Measurements from ENCODE around the gene LRRC74B.

Gene LRRC74B

GRCh38 chr22:21018314-21018713 is 27.4 kb upstream of the LRRC74B start:
- TF ChIP-seq EZH2phosphoT487 (conservative IDR thresholded peaks at IDR 0.05; ENCODE audit: low read length): no peak
- no peak for TF ChIP-seq CTCF (IDR thresholded peaks at IDR 0.05; ENCODE audit: insufficient read depth, low read length, poor library complexity, severe bottlenecking)
- no peaks in the 10 kb centered on the region for H3K79me2 ChIP-seq (ENCODE audit: insufficient read depth, low read length)
- no peak overlapping the region for H2AFZ ChIP-seq (ENCODE audit: low read depth, low read length, severe bottlenecking)
- H3F3A ChIP-seq (ENCODE audit: insufficient read depth): no peaks in the 10 kb centered on the region
- no peaks in the 10 kb centered on the region for H3K9me3 ChIP-seq (ENCODE audit: insufficient read depth, low read length)
- H4K20me1 ChIP-seq (ENCODE audit: low read depth, low read length): no peaks in the 10 kb centered on the region
- no peak overlapping the region for H3K27ac ChIP-seq (ENCODE audit: low read depth, low read length)
- no peaks in the 10 kb centered on the region for H3K9me2 ChIP-seq (replicated peaks; ENCODE audit: insufficient read depth, low read length)
- H3K9ac ChIP-seq (ENCODE audit: low read length): no peak overlapping the region
- no peaks in the 10 kb centered on the region for H3K36me3 ChIP-seq (ENCODE audit: low read length)
- H3K4me3 ChIP-seq (ENCODE audit: insufficient read depth, low read length, poor library complexity, severe bottlenecking): no peak overlapping the region
- no peaks in the 10 kb centered on the region for H3K27me3 ChIP-seq (ENCODE audit: low read length)
- no peak overlapping the region for H3K4me2 ChIP-seq (ENCODE audit: low read depth, low read length, poor library complexity, severe bottlenecking)

GRCh38 chr22:21020802-21021429 is 24.8 kb upstream of the LRRC74B start:
- no peaks in the 10 kb centered on the region for H4K20me1 ChIP-seq (ENCODE audit: low read depth, low read length)
- no peak overlapping the region for H3K27ac ChIP-seq (ENCODE audit: low read depth, low read length)
- TF ChIP-seq CTCF (IDR thresholded peaks at IDR 0.05; ENCODE audit: insufficient read depth, low read length, poor library complexity, severe bottlenecking) (no peak), EZH2phosphoT487 (conservative IDR thresholded peaks at IDR 0.05; ENCODE audit: low read length) (no peak)
- H3K4me3 ChIP-seq (ENCODE audit: insufficient read depth, low read length, poor library complexity, severe bottlenecking): no peak overlapping the region
- H3F3A ChIP-seq (ENCODE audit: insufficient read depth): no peaks in the 10 kb centered on the region
- no peaks in the 10 kb centered on the region for H3K79me2 ChIP-seq (ENCODE audit: insufficient read depth, low read length)
- H2AFZ ChIP-seq (ENCODE audit: low read depth, low read length, severe bottlenecking): no peak overlapping the region
- H3K9ac ChIP-seq (ENCODE audit: low read length): no peak overlapping the region
- H3K9me2 ChIP-seq (replicated peaks; ENCODE audit: insufficient read depth, low read length): no peaks in the 10 kb centered on the region
- H3K36me3 ChIP-seq (ENCODE audit: low read length): no peaks in the 10 kb centered on the region
- H3K27me3 ChIP-seq (ENCODE audit: low read length): no peaks in the 10 kb centered on the region
- no peaks in the 10 kb centered on the region for H3K9me3 ChIP-seq (ENCODE audit: insufficient read depth, low read length)
- no peak overlapping the region for H3K4me2 ChIP-seq (ENCODE audit: low read depth, low read length, poor library complexity, severe bottlenecking)

DNA sequence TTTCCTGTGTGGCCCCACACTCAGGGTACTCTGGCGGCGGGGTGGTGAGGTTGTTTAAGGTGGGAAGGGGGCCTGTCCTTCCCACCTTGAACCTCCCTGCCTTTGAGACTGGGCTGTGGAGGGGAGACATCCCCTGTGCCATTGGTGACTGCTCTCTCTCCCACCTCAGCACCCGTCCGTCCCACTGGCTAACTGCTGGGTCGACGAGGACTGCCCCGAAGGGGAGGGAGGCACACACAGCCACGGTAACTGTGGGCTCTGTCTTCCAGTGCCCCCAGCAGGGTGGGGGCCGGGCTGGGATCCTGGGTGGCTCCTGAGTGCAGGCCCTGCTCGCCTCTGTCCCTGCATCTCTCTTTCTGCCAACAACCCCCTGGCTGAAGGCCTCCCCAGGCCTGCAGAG is 23.2 kb upstream of the LRRC74B start:
- Histone ChIP-seq H3K9me2 (replicated peaks; ENCODE audit: insufficient read depth, low read length) (no peaks in the 10 kb centered on the region), H3K79me2 (ENCODE audit: insufficient read depth, low read length) (no peaks in the 10 kb centered on the region), H2AFZ (ENCODE audit: low read depth, low read length, severe bottlenecking) (no peak overlapping the region), H3K36me3 (ENCODE audit: low read length) (no peaks in the 10 kb centered on the region), H3K27ac (ENCODE audit: low read depth, low read length) (no peak overlapping the region), H3K27me3 (ENCODE audit: low read length) (no peaks in the 10 kb centered on the region), H4K20me1 (ENCODE audit: low read depth, low read length) (no peaks in the 10 kb centered on the region), H3K4me3 (ENCODE audit: insufficient read depth, low read length, poor library complexity, severe bottlenecking) (no peak overlapping the region), H3K9ac (ENCODE audit: low read length) (no peak overlapping the region), H3F3A (ENCODE audit: insufficient read depth) (no peaks in the 10 kb centered on the region), H3K4me2 (ENCODE audit: low read depth, low read length, poor library complexity, severe bottlenecking) (no peak overlapping the region), H3K9me3 (ENCODE audit: insufficient read depth, low read length) (no peaks in the 10 kb centered on the region)
- no peak for TF ChIP-seq EZH2phosphoT487 (conservative IDR thresholded peaks at IDR 0.05; ENCODE audit: low read length)
- TF ChIP-seq CTCF (IDR thresholded peaks at IDR 0.05; ENCODE audit: insufficient read depth, low read length, poor library complexity, severe bottlenecking): no peak
